K562 (cell line): ENCODE data around the gene GPR180. TPM values are rescaled to one million over a fixed set of nuclear protein-coding genes. Genes with fewer than 3 reads are reported as not detected.
A peak's percentile ranks its signal among the peaks of the same experiment; 100 is the strongest.

Experiments
- ATF1 ChIP-seq, 2 experiments: fragments of 450-650 bp in 1 of 2; IDR thresholded peaks; 2 replicates each; pipeline ENCODE4 v1.6.1; 2016; ENCODE audit warnings: missing compliant biosample characterization in 1 of 2, missing genetic modification characterization in 1 of 2
- E2F3 ChIP-seq: fragments of 250-450 bp; sonication (Bioruptor Pico); IDR thresholded peaks from 2 replicates; pipeline ENCODE4 v1.4.0; 2020; ENCODE audit warnings: mild to moderate bottlenecking
- EGR1 ChIP-seq: fragments of 450-650 bp; conservative IDR thresholded peaks from 2 replicates; pipeline ENCODE4 v1.6.1; 2017; ENCODE audit warnings: mild to moderate bottlenecking
- LEF1 ChIP-seq: fragments of 450-650 bp; IDR thresholded peaks from 2 replicates; pipeline ENCODE4 v1.6.1; 2016; ENCODE audit warnings: mild to moderate bottlenecking
- MTA2 ChIP-seq: fragments of 450-650 bp; IDR thresholded peaks from 2 replicates; pipeline ENCODE4 v1.6.1; 2016; ENCODE audit warnings: low read depth
- OTX1 ChIP-seq: fragments of 450-650 bp; formaldehyde crosslinking; IDR thresholded peaks from 2 replicates; pipeline ENCODE4 v1.4.0; 2022; ENCODE audit warnings: mild to moderate bottlenecking
- PHF20 ChIP-seq: fragments of 450-650 bp; IDR thresholded peaks from 2 replicates; pipeline ENCODE4 v1.6.1; 2018; ENCODE audit not compliant: partially characterized antibody
- POLR2H ChIP-seq: IDR thresholded peaks from 2 replicates; pipeline ENCODE4 v1.6.1; 2016; ENCODE audit warnings: missing genetic modification characterization, low read depth, mild to moderate bottlenecking, control low read depth, missing compliant biosample characterization, moderate library complexity
- SMARCC2 ChIP-seq: fragments of 450-650 bp; IDR thresholded peaks from 2 replicates; pipeline ENCODE4 v1.6.1; 2017; ENCODE audit warnings: antibody characterized with exemption, moderate library complexity, mild to moderate bottlenecking, low read depth
- TBP ChIP-seq: optimal IDR thresholded peaks from 2 replicates; pipeline ENCODE3; 2011; ENCODE audit warnings: low read depth, low read length, improper control_type of control experiment
- YBX1 ChIP-seq: fragments of 450-650 bp; IDR thresholded peaks from 2 replicates; pipeline ENCODE4 v1.7.1; 2016; ENCODE audit warnings: mild to moderate bottlenecking
- ZKSCAN3 ChIP-seq: fragments of 250-450 bp; sonication (Bioruptor Pico); IDR thresholded peaks from 2 replicates; pipeline ENCODE4 v1.4.0; 2020
- ZNF431 ChIP-seq: sonication (generic); formaldehyde crosslinking; IDR thresholded peaks from 2 replicates; pipeline ENCODE4 v1.8.0; 2022; ENCODE audit warnings: mild to moderate bottlenecking, missing genetic modification reagents
- ZNF639 ChIP-seq, 2 experiments: fragments of 200-800 bp in 1 of 2; sonication (Bioruptor generic) in 1 of 2; sonication (generic) in 1 of 2; formaldehyde crosslinking in 1 of 2; IDR thresholded peaks in 1 of 2; conservative IDR thresholded peaks in 1 of 2; 2 replicates each; pipeline versions ENCODE4 v1.5.0 to v1.6.1; 2016 to 2020; ENCODE audit warnings: missing compliant biosample characterization in 1 of 2, missing genetic modification characterization in 1 of 2, missing genetic modification reagents in 1 of 2
- ZNF644 ChIP-seq: fragments of 200-800 bp; sonication (Bioruptor generic); IDR thresholded peaks from 2 replicates; pipeline ENCODE4 v1.6.1; 2016; ENCODE audit warnings: low read depth, missing genetic modification characterization, missing compliant biosample characterization
- polyA plus RNA-seq, 8 experiments: library from polyadenylated mRNA; depleted of rRNA in 4 of 8; stranded (reverse) in 5 of 8; unstranded in 3 of 8; fragments of >200 nt; fragmentation: Nextera tagmentation in 2 of 8; fragmentation: Illumina TruSeq in 1 of 8; extraction: Ambion mirVana in 2 of 8; extraction: Trizol in 1 of 8; gene quantifications; 2 replicates each; pipeline versions ENCODE4 v1.2.1 to v1.2.3, GENCODE V29; 2011 to 2014; ENCODE audit warnings: inconsistent platforms in 1 of 8, missing spikeins in 1 of 8
- total RNA-seq, 7 experiments: library from RNA; depleted of rRNA in 6 of 7; stranded (reverse); fragments of >200 nt in 6 of 7; fragmentation: Illumina TruSeq in 2 of 7; extraction: Trizol in 2 of 7; gene quantifications; 2 replicates each; pipeline versions ENCODE4 v1.2.1 to v1.2.3, GENCODE V29; 2011 to 2021; ENCODE audit warnings: low replicate concordance in 1 of 7
- TF ChIP-seq, protein P1 (sequence below): fragments of 450-650 bp; formaldehyde crosslinking; IDR thresholded peaks from 2 replicates; pipeline ENCODE4 v1.4.0; 2020; ENCODE audit warnings: mild to moderate bottlenecking, moderate library complexity
- TF ChIP-seq, protein P2 (sequence below), 2 experiments: fragments of 450-650 bp in 1 of 2; IDR thresholded peaks; 2 replicates each; pipeline ENCODE4 v1.6.1; 2011 to 2017; ENCODE audit warnings: low read depth in 2 of 2, antibody characterized with exemption in 1 of 2, borderline replicate concordance in 1 of 2, low read length in 1 of 2, mild to moderate bottlenecking in 1 of 2, mixed read lengths in 1 of 2; ENCODE audit not compliant: control insufficient read depth in 1 of 2
- TF ChIP-seq, protein P3 (sequence below), 2 experiments: IDR thresholded peaks; 2 replicates each; pipeline ENCODE4 v1.6.1; 2012; ENCODE audit warnings: improper control_type of control experiment in 2 of 2, low read depth in 2 of 2, low read length in 2 of 2, borderline replicate concordance in 1 of 2

GPR180 gene
- total and polyA plus RNA-seq, 9 of the 15 experiments (the other 6 are each of a cell fraction or from before 2014, with no cell fraction given): 0.77 to 4.1 (median 1.8) TPM

DNA sequence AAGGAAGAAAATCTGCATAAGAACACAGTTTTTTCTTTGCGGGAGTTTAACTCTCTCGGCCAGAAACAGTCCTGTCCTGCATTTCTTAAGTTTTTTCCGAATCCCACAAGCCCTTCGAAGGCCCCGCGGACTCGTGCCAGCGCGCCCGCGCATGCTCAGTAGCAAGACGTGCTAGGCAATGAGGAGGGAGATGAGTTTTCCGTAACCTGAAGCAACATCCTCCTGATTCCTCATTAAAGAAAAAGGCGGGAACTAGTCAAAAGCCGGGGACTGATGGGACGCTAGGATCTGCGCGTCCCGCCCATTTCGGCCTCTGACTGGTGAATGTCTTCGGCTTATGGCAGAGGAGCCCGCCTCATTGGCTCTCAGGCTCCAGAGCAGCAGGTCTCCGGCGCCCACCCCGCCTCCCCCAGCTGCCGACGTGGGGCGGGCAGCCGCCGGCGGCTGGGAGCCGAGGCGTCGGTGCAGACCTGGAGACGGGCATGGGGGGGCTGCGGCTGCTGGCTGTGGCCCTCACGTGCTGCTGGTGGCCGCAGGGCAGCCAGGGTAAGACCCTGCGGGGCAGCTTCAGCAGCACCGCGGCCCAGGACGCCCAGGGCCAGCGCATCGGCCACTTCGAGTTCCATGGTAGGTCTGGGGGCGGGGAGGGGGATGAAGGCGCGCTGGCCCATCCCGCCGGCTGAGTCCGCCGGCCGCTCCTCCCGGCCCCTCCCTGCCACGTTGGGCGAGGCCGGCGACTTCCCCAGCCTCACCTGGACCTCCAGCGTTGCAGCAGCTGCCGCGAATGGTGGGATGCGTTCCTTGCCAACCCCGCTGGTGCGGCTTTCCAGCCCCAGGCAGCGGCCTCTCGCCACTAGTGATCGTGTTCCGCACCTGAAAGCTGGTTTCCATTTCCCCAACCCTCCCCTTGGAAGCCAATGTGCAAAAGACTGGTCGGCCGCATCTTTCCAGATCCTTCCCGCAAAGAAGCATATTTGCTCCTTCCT, at the start of gene GPR180 (continued):
- TF ChIP-seq ZNF639 (CRISPR knock-in tag; conservative IDR thresholded peaks at IDR 0.05 in 1 of 2, IDR thresholded peaks at IDR 0.05 in 1 of 2): no peak
- peak; percentile 82 for TF ChIP-seq E2F3
- no peak for TF ChIP-seq ATF1 (CRISPR knock-in tag; IDR thresholded peaks at IDR 0.05)
- TF ChIP-seq ATF1 (tag; IDR thresholded peaks at IDR 0.05): peak; percentile 83
- TF ChIP-seq POLR2H (tag): peak; percentile 53
- TF ChIP-seq, protein P1, sequence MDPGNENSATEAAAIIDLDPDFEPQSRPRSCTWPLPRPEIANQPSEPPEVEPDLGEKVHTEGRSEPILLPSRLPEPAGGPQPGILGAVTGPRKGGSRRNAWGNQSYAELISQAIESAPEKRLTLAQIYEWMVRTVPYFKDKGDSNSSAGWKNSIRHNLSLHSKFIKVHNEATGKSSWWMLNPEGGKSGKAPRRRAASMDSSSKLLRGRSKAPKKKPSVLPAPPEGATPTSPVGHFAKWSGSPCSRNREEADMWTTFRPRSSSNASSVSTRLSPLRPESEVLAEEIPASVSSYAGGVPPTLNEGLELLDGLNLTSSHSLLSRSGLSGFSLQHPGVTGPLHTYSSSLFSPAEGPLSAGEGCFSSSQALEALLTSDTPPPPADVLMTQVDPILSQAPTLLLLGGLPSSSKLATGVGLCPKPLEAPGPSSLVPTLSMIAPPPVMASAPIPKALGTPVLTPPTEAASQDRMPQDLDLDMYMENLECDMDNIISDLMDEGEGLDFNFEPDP (CRISPR knock-in tag): no peak
- TF ChIP-seq, protein P2, sequence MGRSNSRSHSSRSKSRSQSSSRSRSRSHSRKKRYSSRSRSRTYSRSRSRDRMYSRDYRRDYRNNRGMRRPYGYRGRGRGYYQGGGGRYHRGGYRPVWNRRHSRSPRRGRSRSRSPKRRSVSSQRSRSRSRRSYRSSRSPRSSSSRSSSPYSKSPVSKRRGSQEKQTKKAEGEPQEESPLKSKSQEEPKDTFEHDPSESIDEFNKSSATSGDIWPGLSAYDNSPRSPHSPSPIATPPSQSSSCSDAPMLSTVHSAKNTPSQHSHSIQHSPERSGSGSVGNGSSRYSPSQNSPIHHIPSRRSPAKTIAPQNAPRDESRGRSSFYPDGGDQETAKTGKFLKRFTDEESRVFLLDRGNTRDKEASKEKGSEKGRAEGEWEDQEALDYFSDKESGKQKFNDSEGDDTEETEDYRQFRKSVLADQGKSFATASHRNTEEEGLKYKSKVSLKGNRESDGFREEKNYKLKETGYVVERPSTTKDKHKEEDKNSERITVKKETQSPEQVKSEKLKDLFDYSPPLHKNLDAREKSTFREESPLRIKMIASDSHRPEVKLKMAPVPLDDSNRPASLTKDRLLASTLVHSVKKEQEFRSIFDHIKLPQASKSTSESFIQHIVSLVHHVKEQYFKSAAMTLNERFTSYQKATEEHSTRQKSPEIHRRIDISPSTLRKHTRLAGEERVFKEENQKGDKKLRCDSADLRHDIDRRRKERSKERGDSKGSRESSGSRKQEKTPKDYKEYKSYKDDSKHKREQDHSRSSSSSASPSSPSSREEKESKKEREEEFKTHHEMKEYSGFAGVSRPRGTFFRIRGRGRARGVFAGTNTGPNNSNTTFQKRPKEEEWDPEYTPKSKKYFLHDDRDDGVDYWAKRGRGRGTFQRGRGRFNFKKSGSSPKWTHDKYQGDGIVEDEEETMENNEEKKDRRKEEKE (IDR thresholded peaks at IDR 0.05; ENCODE audit: borderline replicate concordance in 1 of 2, control insufficient read depth in 1 of 2, low read depth in 2 of 2, low read length in 1 of 2): no peak
- TF ChIP-seq SMARCC2: no peak
- TF ChIP-seq ZKSCAN3 (CRISPR knock-in tag): no peak
- no peak for TF ChIP-seq ZNF431
- no peak for TF ChIP-seq LEF1
- no peak for TF ChIP-seq PHF20
- no peak for TF ChIP-seq MTA2
- TF ChIP-seq TBP: peak; percentile 21
- TF ChIP-seq, protein P3, sequence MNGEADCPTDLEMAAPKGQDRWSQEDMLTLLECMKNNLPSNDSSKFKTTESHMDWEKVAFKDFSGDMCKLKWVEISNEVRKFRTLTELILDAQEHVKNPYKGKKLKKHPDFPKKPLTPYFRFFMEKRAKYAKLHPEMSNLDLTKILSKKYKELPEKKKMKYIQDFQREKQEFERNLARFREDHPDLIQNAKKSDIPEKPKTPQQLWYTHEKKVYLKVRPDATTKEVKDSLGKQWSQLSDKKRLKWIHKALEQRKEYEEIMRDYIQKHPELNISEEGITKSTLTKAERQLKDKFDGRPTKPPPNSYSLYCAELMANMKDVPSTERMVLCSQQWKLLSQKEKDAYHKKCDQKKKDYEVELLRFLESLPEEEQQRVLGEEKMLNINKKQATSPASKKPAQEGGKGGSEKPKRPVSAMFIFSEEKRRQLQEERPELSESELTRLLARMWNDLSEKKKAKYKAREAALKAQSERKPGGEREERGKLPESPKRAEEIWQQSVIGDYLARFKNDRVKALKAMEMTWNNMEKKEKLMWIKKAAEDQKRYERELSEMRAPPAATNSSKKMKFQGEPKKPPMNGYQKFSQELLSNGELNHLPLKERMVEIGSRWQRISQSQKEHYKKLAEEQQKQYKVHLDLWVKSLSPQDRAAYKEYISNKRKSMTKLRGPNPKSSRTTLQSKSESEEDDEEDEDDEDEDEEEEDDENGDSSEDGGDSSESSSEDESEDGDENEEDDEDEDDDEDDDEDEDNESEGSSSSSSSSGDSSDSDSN (IDR thresholded peaks at IDR 0.05; ENCODE audit: borderline replicate concordance in 1 of 2, low read depth in 2 of 2, low read length in 2 of 2): no peak
- TF ChIP-seq ZNF644 (tag): no peak
- TF ChIP-seq EGR1: 0 out of 2 replicates have a peak, but pooled peaks have one; percentile 18
- TF ChIP-seq OTX1 (CRISPR knock-in tag): no peak
- TF ChIP-seq YBX1: no peak
